Keratinocyte (primary cell): Measurements from ENCODE around the gene MXRA5. TPM values are rescaled to one million over a fixed set of nuclear protein-coding genes. Genes with fewer than 3 reads are reported as not detected.
A peak's percentile ranks its signal among the peaks of the same experiment; 100 is the strongest.

Source experiments
- DNase-seq: peaks from one replicate; pipeline ENCODE4 v3.0.0-alpha.2; 2011; ENCODE audit warnings: low read depth, missing footprints, low spot score
- FAIRE-seq: peaks from 2 replicates; lab custom pipeline; 2011; peaks lifted over from hg19 to GRCh38; lab: Jason Lieb, UNC
- H2AFZ ChIP-seq: 2 replicates; pipeline ENCODE4 v1.6.0; 2012; ENCODE audit warnings: low read length, control low read depth, inconsistent platforms; ENCODE audit not compliant: control insufficient read depth
- H3K27ac ChIP-seq: 2 replicates; pipeline ENCODE4 v1.5.1; 2011; ENCODE audit warnings: low read length; ENCODE audit not compliant: control insufficient read depth, insufficient read depth
- H3K27me3 ChIP-seq: 3 replicates; pipeline ENCODE4 v1.6.0; 2011; ENCODE audit warnings: low read length; ENCODE audit not compliant: control insufficient read depth, insufficient read depth; ENCODE audit errors: extremely low read depth
- H3K36me3 ChIP-seq, 2 experiments: 2 replicates in 1 of 2; 3 replicates in 1 of 2; pipeline ENCODE4 v1.5.1; 2011; ENCODE audit warnings: low read length in 2 of 2, mild to moderate bottlenecking in 1 of 2; ENCODE audit not compliant: control insufficient read depth in 2 of 2, insufficient read depth in 2 of 2; ENCODE audit errors: extremely low read depth in 1 of 2
- H3K4me1 ChIP-seq: 3 replicates; pipeline ENCODE4 v1.5.1; 2011; ENCODE audit warnings: low read length; ENCODE audit not compliant: control insufficient read depth, insufficient read depth; ENCODE audit errors: extremely low read depth
- H3K4me2 ChIP-seq: 3 replicates; pipeline ENCODE4 v1.6.0; 2011; ENCODE audit warnings: low read depth, low read length; ENCODE audit not compliant: control insufficient read depth, insufficient read depth; ENCODE audit errors: extremely low read depth
- H3K4me3 ChIP-seq, 3 experiments: fragments of 200-600 bp in 1 of 3; sonication (generic) in 1 of 3; 2 replicates in 2 of 3; 3 replicates in 1 of 3; pipeline ENCODE4 v1.5.1; 2011 to 2016; ENCODE audit warnings: low read length in 3 of 3, mild to moderate bottlenecking in 3 of 3, control low read depth in 2 of 3, inconsistent platforms in 1 of 3, low read depth in 1 of 3, mixed read lengths in 1 of 3, mixed run types in 1 of 3, moderate library complexity in 1 of 3; ENCODE audit not compliant: control insufficient read depth in 2 of 3, insufficient read depth in 2 of 3; ENCODE audit errors: extremely low read depth in 1 of 3
- H3K79me2 ChIP-seq: 2 replicates; pipeline ENCODE4 v1.6.0; 2012; ENCODE audit warnings: low read length; ENCODE audit not compliant: control insufficient read depth, insufficient read depth
- H3K9ac ChIP-seq: 3 replicates; pipeline ENCODE4 v1.6.0; 2011; ENCODE audit warnings: low read length; ENCODE audit not compliant: control insufficient read depth, insufficient read depth; ENCODE audit errors: extremely low read depth
- H3K9me1 ChIP-seq: 3 replicates; pipeline ENCODE4 v1.6.0; 2011; ENCODE audit warnings: low read length; ENCODE audit not compliant: control insufficient read depth, insufficient read depth; ENCODE audit errors: extremely low read depth
- H3K9me3 ChIP-seq: 2 replicates; pipeline ENCODE4 v1.5.1; 2012; ENCODE audit warnings: low read depth, low read length; ENCODE audit not compliant: control insufficient read depth
- H4K20me1 ChIP-seq: 3 replicates; pipeline ENCODE4 v1.6.0; 2011; ENCODE audit warnings: low read length; ENCODE audit not compliant: control insufficient read depth, insufficient read depth; ENCODE audit errors: extremely low read depth
- CTCF ChIP-seq, 3 experiments: IDR thresholded peaks in 1 of 3; conservative IDR thresholded peaks in 1 of 3; optimal IDR thresholded peaks in 1 of 3; 2 replicates in 2 of 3; 3 replicates in 1 of 3; pipeline versions ENCODE3 to v1.5.1; 2011; ENCODE audit warnings: low read length in 3 of 3, mild to moderate bottlenecking in 3 of 3, moderate library complexity in 2 of 3, control low read depth in 1 of 3, inconsistent platforms in 1 of 3; ENCODE audit not compliant: insufficient read depth in 2 of 3; ENCODE audit errors: extremely low read depth in 1 of 3
- EZH2 ChIP-seq: IDR thresholded peaks from one replicate; pipeline ENCODE4 v1.6.1; 2012; ENCODE audit warnings: inconsistent platforms, mild to moderate bottlenecking, low read length, moderate library complexity
- dilution Hi-C: fragments of 300-500 bp; cut with MboI; formaldehyde crosslinking; loops from one replicate; pipeline ENCODE4 v1.7.0; 2020; ENCODE audit warnings: low sequenced_read_pairs; ENCODE audit not compliant: extremely low pct_ligation_motif_present
- polyA plus RNA-seq, 5 experiments: library from polyadenylated mRNA; depleted of rRNA in 3 of 5; stranded (reverse) in 3 of 5; stranded (forward) in 1 of 5; unstranded in 1 of 5; fragments of >200 nt; gene quantifications; 1 replicate in 1 of 5; 2 replicates in 3 of 5; 3 replicates in 1 of 5; pipeline versions ENCODE4 v1.2.1 to v1.2.3, GENCODE V29; 2011 to 2012; ENCODE audit warnings: missing spikeins in 2 of 5, low read depth in 1 of 5, low replicate concordance in 1 of 5

MXRA5 gene
- polyA plus RNA-seq, 1 donor (not counting 4 experiments of a cell fraction or from before 2014, with no cell fraction given): 6.5 TPM

- H3K9me1 ChIP-seq: no peaks in the 10 kb centered on the region
- H3K27me3 ChIP-seq: no peaks in the 10 kb centered on the region
- H3K79me2 ChIP-seq: no peaks in the 10 kb centered on the region
- H3K4me1 ChIP-seq: peaks cover 12% of the 10 kb centered on the region
- FAIRE-seq (peak; percentile 86), DNase-seq (peak; percentile 57)
- H3K4me2 ChIP-seq: peak overlapping the region; percentile 41
- H3K9me3 ChIP-seq: no peaks in the 10 kb centered on the region
- H2AFZ ChIP-seq: no peak overlapping the region
- H3K4me3 ChIP-seq: no peak overlapping the region
- dilution Hi-C loops: no loop called here
- no peak overlapping the region for H3K9ac ChIP-seq
- H3K36me3 ChIP-seq: no peaks in the 10 kb centered on the region
- H4K20me1 ChIP-seq: no peaks in the 10 kb centered on the region
- peak overlapping the region; percentile 44 for H3K27ac ChIP-seq
- TF ChIP-seq EZH2: no peak
- TF ChIP-seq CTCF (optimal IDR thresholded peaks at IDR 0.05 in 1 of 3, IDR thresholded peaks at IDR 0.05 in 1 of 3, conservative IDR thresholded peaks at IDR 0.05 in 1 of 3; ENCODE audit: extremely low read depth in 1 of 3, insufficient read depth in 2 of 3, low read length in 3 of 3): no peak
These were observed 83.6 kb downstream of the MXRA5 start for GRCh38 chrX:3262901-3263300.
